IMR-90 (cell line): ENCODE measurements around the gene GPRIN2. TPM values are rescaled to one million over a fixed set of nuclear protein-coding genes. Genes with fewer than 3 reads are reported as not detected.

ENCODE experiments used
- ATAC-seq: fragments of 200-7000 bp; cut with Tn5 transposase; 2 replicates; pipeline ENCODE4 v1.9.1; 2020; ENCODE audit warnings: low read depth, mild to moderate bottlenecking, moderate library complexity
- BruUV-seq: library from RNA; stranded (reverse); fragments of 400-500 nt; replicated peaks from 2 replicates; lab custom pipeline; 2021; lab: Mats Ljungman, UMichigan
- CTCF ChIA-PET: fragments of 300-600 bp; formaldehyde crosslinking; extraction: SDS; loops from one replicate; lab custom pipeline; 2021; ENCODE audit warnings: antibody characterized with exemption; lab: Yijun Ruan, JAX
- POLR2A ChIA-PET: fragments of 300-600 bp; sonication (Branson Sonifier 250); formaldehyde crosslinking; loops from one replicate; lab custom pipeline; 2022; ENCODE audit warnings: antibody characterized with exemption; ENCODE audit not compliant: unreplicated experiment; lab: Charles Lee
- DNase-seq: peaks from one replicate; pipeline ENCODE4 v3.0.0; 2013
- H2AFZ ChIP-seq: replicated peaks from 2 replicates; pipeline ENCODE3; 2013; ENCODE audit warnings: low read length, mild to moderate bottlenecking; ENCODE audit not compliant: poor library complexity
- H2AK5ac ChIP-seq: 2 replicates; pipeline ENCODE4 v1.6.1; 2013; ENCODE audit warnings: low read depth, low read length, inconsistent platforms
- H2AK9ac ChIP-seq: replicated peaks from 2 replicates; pipeline ENCODE3; 2013; ENCODE audit warnings: mild to moderate bottlenecking, low read depth, low read length, moderate library complexity; ENCODE audit not compliant: poor library complexity
- H2BK120ac ChIP-seq: 2 replicates; pipeline ENCODE4 v1.6.1; 2013; ENCODE audit warnings: low read depth, low read length, inconsistent platforms
- H2BK15ac ChIP-seq: 3 replicates; pipeline ENCODE4 v1.6.1; 2013; ENCODE audit warnings: low read depth, low read length, inconsistent platforms
- H2BK20ac ChIP-seq: 2 replicates; pipeline ENCODE4 v1.6.1; 2013; ENCODE audit warnings: low read depth, mild to moderate bottlenecking, inconsistent platforms, low read length, moderate library complexity
- H2BK5ac ChIP-seq: 2 replicates; pipeline ENCODE4 v1.6.1; 2013; ENCODE audit warnings: mild to moderate bottlenecking, low read depth, low read length, inconsistent platforms; ENCODE audit not compliant: poor library complexity, severe bottlenecking
- H3K14ac ChIP-seq: replicated peaks from 2 replicates; pipeline ENCODE4 v1.6.1; 2013; ENCODE audit warnings: low read depth, low read length, inconsistent platforms
- H3K18ac ChIP-seq: 2 replicates; pipeline ENCODE4 v1.6.1; 2013; ENCODE audit warnings: low read depth, low read length, control low read depth
- H3K23ac ChIP-seq: 2 replicates; pipeline ENCODE4 v1.6.1; 2013; ENCODE audit warnings: low read depth, low read length, inconsistent platforms
- H3K27ac ChIP-seq: 2 replicates; pipeline ENCODE4 v1.5.1; 2013; ENCODE audit warnings: mild to moderate bottlenecking, control low read depth, low read length; ENCODE audit not compliant: insufficient read depth
- H3K27me3 ChIP-seq: 2 replicates; pipeline ENCODE4 v1.6.1; 2013; ENCODE audit warnings: low read length; ENCODE audit not compliant: control insufficient read depth, insufficient read depth
- H3K36me3 ChIP-seq: 2 replicates; pipeline ENCODE4 v1.6.1; 2013; ENCODE audit warnings: low read length, mixed read lengths; ENCODE audit not compliant: control insufficient read depth, insufficient read depth
- H3K4ac ChIP-seq: 2 replicates; pipeline ENCODE4 v1.6.1; 2013; ENCODE audit warnings: low read depth, low read length, inconsistent platforms
- H3K4me1 ChIP-seq: 2 replicates; pipeline ENCODE4 v1.6.1; 2013; ENCODE audit warnings: low read length, mixed read lengths; ENCODE audit not compliant: control insufficient read depth, insufficient read depth
- H3K4me2 ChIP-seq: 2 replicates; pipeline ENCODE4 v1.6.1; 2013; ENCODE audit warnings: low read depth, mild to moderate bottlenecking, control low read depth, low read length, moderate library complexity
- H3K4me3 ChIP-seq: 2 replicates; pipeline ENCODE4 v1.5.1; 2013; ENCODE audit warnings: low read depth, mild to moderate bottlenecking, control low read depth, low read length, moderate library complexity; ENCODE audit not compliant: insufficient read depth
- H3K56ac ChIP-seq: 2 replicates; pipeline ENCODE4 v1.6.1; 2013; ENCODE audit warnings: low read length, inconsistent platforms; ENCODE audit not compliant: insufficient read depth; ENCODE audit errors: extremely low read depth
- H3K79me1 ChIP-seq, 2 experiments: 2 replicates each; pipeline ENCODE4 v1.6.1; 2013; ENCODE audit warnings: low read length in 2 of 2, inconsistent platforms in 1 of 2, low read depth in 1 of 2
- H3K9ac ChIP-seq: 2 replicates; pipeline ENCODE4 v1.6.1; 2013; ENCODE audit warnings: low read depth, low read length, control low read depth
- H3K9me1 ChIP-seq: 2 replicates; pipeline ENCODE4 v1.6.1; 2013; ENCODE audit warnings: low read length, inconsistent platforms; ENCODE audit not compliant: insufficient read depth
- H3K9me3 ChIP-seq: 2 replicates; pipeline ENCODE4 v1.6.1; 2013; ENCODE audit warnings: low read length; ENCODE audit not compliant: control insufficient read depth, insufficient read depth
- H4K20me1 ChIP-seq: 2 replicates; pipeline ENCODE4 v1.6.1; 2013; ENCODE audit warnings: low read length, inconsistent platforms; ENCODE audit not compliant: insufficient read depth
- H4K5ac ChIP-seq: 2 replicates; pipeline ENCODE4 v1.6.1; 2013; ENCODE audit warnings: mild to moderate bottlenecking, low read depth, low read length, control low read depth
- H4K8ac ChIP-seq, 2 experiments: 2 replicates each; pipeline ENCODE4 v1.6.1; 2013; ENCODE audit warnings: low read depth in 2 of 2, low read length in 2 of 2, control low read depth in 1 of 2, inconsistent platforms in 1 of 2
- H4K91ac ChIP-seq: 2 replicates; pipeline ENCODE4 v1.6.1; 2013; ENCODE audit warnings: low read depth, low read length, inconsistent platforms; ENCODE audit not compliant: insufficient read depth
- BHLHE40 ChIP-seq: fragments of 150-350 bp; IDR thresholded peaks from 2 replicates; pipeline ENCODE4 v1.6.1; 2016; ENCODE audit warnings: mild to moderate bottlenecking, low read depth, low read length
- CHD1 ChIP-seq: IDR thresholded peaks from 2 replicates; pipeline ENCODE4 v1.6.1; 2012; ENCODE audit warnings: low read depth, low read length, improper control_type of control experiment
- CTCF ChIP-seq: conservative IDR thresholded peaks from 2 replicates; pipeline ENCODE4 v1.5.1; 2012; ENCODE audit warnings: mild to moderate bottlenecking, low read depth, low read length, improper control_type of control experiment
- FOS ChIP-seq: fragments of 150-350 bp; IDR thresholded peaks from 2 replicates; pipeline ENCODE4 v1.6.1; 2016; ENCODE audit warnings: low read depth, low read length
- MAFK ChIP-seq: IDR thresholded peaks from 2 replicates; pipeline ENCODE4 v1.6.1; 2012; ENCODE audit warnings: low read depth, low read length, improper control_type of control experiment
- NFE2L2 ChIP-seq: fragments of 150-350 bp; IDR thresholded peaks from 2 replicates; pipeline ENCODE4 v1.6.1; 2016; ENCODE audit warnings: low read depth, mild to moderate bottlenecking, low read length
- POLR2A ChIP-seq: IDR thresholded peaks from 2 replicates; pipeline ENCODE4 v1.6.1; 2012; ENCODE audit warnings: mild to moderate bottlenecking, low read depth, low read length
- RFX5 ChIP-seq: IDR thresholded peaks from 2 replicates; pipeline ENCODE4 v1.8.0; 2012; ENCODE audit warnings: low read depth, mild to moderate bottlenecking, low read length, moderate library complexity
- WGBS, 2 experiments: methylation state at CpG; one replicate each; pipeline versions ENCODE4 v1.1.5 to v1.1.7; 2013; ENCODE audit warnings: missing lambda C conversion rate in 2 of 2; ENCODE audit not compliant: insufficient read length in 1 of 2; ENCODE audit errors: extremely low coverage in 2 of 2; 5-methylcytosine and 5-hydroxymethylcytosine counted together
- dilution Hi-C: fragments of 300-500 bp; cut with HindIII; formaldehyde crosslinking; loops from one replicate; pipeline ENCODE4 v1.14.3; 2018; ENCODE audit warnings: low sequenced_read_pairs; ENCODE audit not compliant: unreplicated experiment
- in situ Hi-C: fragments of 300-500 bp; cut with MboI; formaldehyde crosslinking; loops from 3 replicates; pipeline ENCODE4 v1.14.3; 2019; ENCODE audit warnings: low sequenced_read_pairs, inconsistent platforms, mixed read lengths
- intact Hi-C: fragments of 100-400 bp; cut with micrococcal nuclease; formaldehyde crosslinking; loops from 2 replicates; pipeline ENCODE4 v1.10.0; 2022
- polyA plus RNA-seq, 3 experiments: library from polyadenylated mRNA; depleted of rRNA; stranded (reverse); fragments of >200 nt; gene quantifications; 2 replicates each; pipeline ENCODE4 v1.2.3, GENCODE V29; 2012; ENCODE audit warnings: low replicate concordance in 1 of 3
- total RNA-seq: library from RNA; depleted of rRNA; stranded (reverse); fragments of >200 nt; gene quantifications from 2 replicates; pipeline ENCODE4 v1.2.3, GENCODE V29; 2012

The GPRIN2 gene
- total and polyA plus RNA-seq, 2 of the 4 experiments (the other 2 are of a cell fraction), result under 0.01 TPM; not detected in 1

- H3K27me3 ChIP-seq, result no peaks in the 10 kb centered on the region
- H3K4me2 ChIP-seq, result no peak overlapping the region
- ATAC-seq, result no peak
- peaks cover 45% of the 10 kb centered on the region for H3K9me1 ChIP-seq
- 0 out of 3 replicates have a peak overlapping the region, but pooled peaks have one; percentile 8 for H2BK15ac ChIP-seq
- H4K8ac ChIP-seq, result peak overlapping the region in 1 of 2 experiments; percentile 16; a peak in 1 of 4 replicates
- H4K20me1 ChIP-seq, result no peaks in the 10 kb centered on the region
- H2BK120ac ChIP-seq, result peak overlapping the region; percentile 17
- intact Hi-C loops (no loop called here), in situ Hi-C loops (no loop called here), dilution Hi-C loops (no loop called here)
- H3K79me1 ChIP-seq, result peaks cover 0 to 5% of the 10 kb centered on the region in 2 experiments; a peak in 2 of 4 replicates
- POLR2A ChIA-PET, result no interaction called here
- no peak for DNase-seq
- H3K4me3 ChIP-seq, result no peak overlapping the region
- H2AK9ac ChIP-seq, result peak overlapping the region; percentile 6
- no peak overlapping the region for H2BK5ac ChIP-seq
- H3K9me3 ChIP-seq, result no peaks in the 10 kb centered on the region
- peak overlapping the region; percentile 32; the same call in 1 of the 2 replicates for H2AK5ac ChIP-seq
- H3K4me1 ChIP-seq, result peaks cover 35% of the 10 kb centered on the region
- H3K23ac ChIP-seq, result no peak overlapping the region
- peak overlapping the region; percentile 3 for H2AFZ ChIP-seq
- H3K56ac ChIP-seq, result no peak overlapping the region
- H3K27ac ChIP-seq, result no peak overlapping the region
- H3K18ac ChIP-seq, result no peak overlapping the region
- TF ChIP-seq CTCF (no peak), FOS (no peak), NFE2L2 (no peak), POLR2A (no peak), CHD1 (no peak), BHLHE40 (no peak), MAFK (no peak), RFX5 (no peak)
- peak overlapping the region; percentile 12; the same call in 1 of the 2 replicates for H3K4ac ChIP-seq
- no peak overlapping the region for H3K14ac ChIP-seq
- WGBS, 2 experiments, result 77% methylated on average over 3 of the region's 5 CpGs; no CpG with 5 or more reads in 1 of the 2 experiments
- no peaks in the 10 kb centered on the region for H3K36me3 ChIP-seq
- CTCF ChIA-PET, result no interaction called here
- no peak overlapping the region for H3K9ac ChIP-seq
- peak overlapping the region; percentile 5; the same call in 1 of the 2 replicates for H2BK20ac ChIP-seq
- no TSS peak for BruUV-seq
- peak overlapping the region; percentile 40 for H4K91ac ChIP-seq
- no peak overlapping the region for H4K5ac ChIP-seq
These were observed 36.1 kb downstream of the GPRIN2 start for GRCh38 chr10:46520381-46520780.
